DOHH2 (cell line): ENCODE data around the gene PTPRN2.

ENCODE experiments used
- EZH2phosphoT487 ChIP-seq: fragments of 200-600 bp; sonication (generic); IDR thresholded peaks from 2 replicates; pipeline ENCODE4 v1.6.1; 2017; ENCODE audit warnings: borderline replicate concordance, mild to moderate bottlenecking, antibody characterized with exemption, low read length, moderate library complexity, mixed read lengths
- TF ChIP-seq, protein P1 (sequence below): fragments of 200-600 bp; sonication (generic); IDR thresholded peaks from one replicate; pipeline ENCODE4 v1.5.1; 2014; ENCODE audit warnings: antibody characterized with exemption, mild to moderate bottlenecking, low read depth, low read length; ENCODE audit not compliant: poor library complexity, severe bottlenecking

DNA sequence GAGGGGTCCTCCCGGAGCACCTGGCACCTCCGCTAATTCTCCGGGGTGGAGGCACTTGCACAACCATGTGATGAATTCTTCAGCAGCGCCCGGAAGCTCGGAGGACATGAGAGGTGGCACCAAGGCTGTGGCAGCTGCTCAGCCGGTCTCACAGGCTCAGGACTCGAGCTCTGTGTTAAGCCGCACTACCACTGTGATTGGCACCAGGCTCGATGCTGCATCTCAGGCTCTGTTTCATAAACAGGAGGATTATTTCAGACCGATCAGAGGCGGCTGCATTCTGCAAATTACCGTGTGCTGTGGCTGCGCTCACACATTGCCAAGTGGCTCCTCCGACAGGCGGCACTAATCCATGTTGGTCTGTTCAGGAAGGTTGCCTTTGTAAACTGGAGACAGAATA is 755.6 kb downstream of the PTPRN2 start:
- TF ChIP-seq, protein P1, sequence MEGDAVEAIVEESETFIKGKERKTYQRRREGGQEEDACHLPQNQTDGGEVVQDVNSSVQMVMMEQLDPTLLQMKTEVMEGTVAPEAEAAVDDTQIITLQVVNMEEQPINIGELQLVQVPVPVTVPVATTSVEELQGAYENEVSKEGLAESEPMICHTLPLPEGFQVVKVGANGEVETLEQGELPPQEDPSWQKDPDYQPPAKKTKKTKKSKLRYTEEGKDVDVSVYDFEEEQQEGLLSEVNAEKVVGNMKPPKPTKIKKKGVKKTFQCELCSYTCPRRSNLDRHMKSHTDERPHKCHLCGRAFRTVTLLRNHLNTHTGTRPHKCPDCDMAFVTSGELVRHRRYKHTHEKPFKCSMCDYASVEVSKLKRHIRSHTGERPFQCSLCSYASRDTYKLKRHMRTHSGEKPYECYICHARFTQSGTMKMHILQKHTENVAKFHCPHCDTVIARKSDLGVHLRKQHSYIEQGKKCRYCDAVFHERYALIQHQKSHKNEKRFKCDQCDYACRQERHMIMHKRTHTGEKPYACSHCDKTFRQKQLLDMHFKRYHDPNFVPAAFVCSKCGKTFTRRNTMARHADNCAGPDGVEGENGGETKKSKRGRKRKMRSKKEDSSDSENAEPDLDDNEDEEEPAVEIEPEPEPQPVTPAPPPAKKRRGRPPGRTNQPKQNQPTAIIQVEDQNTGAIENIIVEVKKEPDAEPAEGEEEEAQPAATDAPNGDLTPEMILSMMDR, result no peak
- no peak for TF ChIP-seq EZH2phosphoT487
